K562 (cell line): ENCODE measurements around the gene NDFIP1. TPM values are rescaled to one million over a fixed set of nuclear protein-coding genes. Genes with fewer than 3 reads are reported as not detected.

Experiments
- ARNT ChIP-seq, 2 experiments: fragments of 450-650 bp; IDR thresholded peaks; 2 replicates each; pipeline ENCODE4 v1.6.1; 2016; ENCODE audit warnings: mild to moderate bottlenecking in 1 of 2
- BACH1 ChIP-seq: fragments of 200-800 bp; sonication (Bioruptor generic); IDR thresholded peaks from 2 replicates; pipeline ENCODE4 v1.6.1; 2016; ENCODE audit warnings: missing genetic modification characterization, missing compliant biosample characterization
- CBX2 ChIP-seq: fragments of 200-600 bp; sonication (generic); IDR thresholded peaks from one replicate; pipeline ENCODE4 v1.6.1; 2012; ENCODE audit warnings: mild to moderate bottlenecking, low read length, inconsistent platforms; ENCODE audit not compliant: insufficient read depth, poor library complexity, severe bottlenecking
- MGA ChIP-seq: fragments of 450-650 bp; IDR thresholded peaks from 2 replicates; pipeline ENCODE4 v1.6.1; 2016; ENCODE audit warnings: mild to moderate bottlenecking, moderate library complexity
- NR2C1 ChIP-seq, 2 experiments: fragments of 450-650 bp; IDR thresholded peaks; 2 replicates each; pipeline ENCODE4 v1.6.1; 2017; ENCODE audit warnings: mild to moderate bottlenecking in 2 of 2, antibody characterized with exemption in 1 of 2, inconsistent platforms in 1 of 2, missing compliant biosample characterization in 1 of 2, missing genetic modification characterization in 1 of 2
- WHSC1 ChIP-seq: IDR thresholded peaks from one replicate; pipeline ENCODE4 v1.6.1; 2012; ENCODE audit warnings: low read length, control low read depth, inconsistent platforms
- ZBTB34 ChIP-seq: fragments of 250-450 bp; sonication (Bioruptor Pico); IDR thresholded peaks from 2 replicates; pipeline ENCODE4 v1.8.0; 2021; ENCODE audit warnings: mild to moderate bottlenecking, moderate library complexity
- ZEB2 ChIP-seq: fragments of 450-650 bp; IDR thresholded peaks from 2 replicates; pipeline ENCODE4 v1.6.1; 2016
- ZNF436 ChIP-seq: fragments of 250-450, 450-650 bp; sonication (Bioruptor Pico); formaldehyde crosslinking; IDR thresholded peaks from 2 replicates; pipeline ENCODE4 v1.7.0; 2020; ENCODE audit warnings: mild to moderate bottlenecking
- polyA plus RNA-seq, 8 experiments: library from polyadenylated mRNA; depleted of rRNA in 4 of 8; stranded (reverse) in 5 of 8; unstranded in 3 of 8; fragments of >200 nt; fragmentation: Nextera tagmentation in 2 of 8; fragmentation: Illumina TruSeq in 1 of 8; extraction: Ambion mirVana in 2 of 8; extraction: Trizol in 1 of 8; gene quantifications; 2 replicates each; pipeline versions ENCODE4 v1.2.1 to v1.2.3, GENCODE V29; 2011 to 2014; ENCODE audit warnings: inconsistent platforms in 1 of 8, missing spikeins in 1 of 8
- total RNA-seq, 7 experiments: library from RNA; depleted of rRNA in 6 of 7; stranded (reverse); fragments of >200 nt in 6 of 7; fragmentation: Illumina TruSeq in 2 of 7; extraction: Trizol in 2 of 7; gene quantifications; 2 replicates each; pipeline versions ENCODE4 v1.2.1 to v1.2.3, GENCODE V29; 2011 to 2021; ENCODE audit warnings: low replicate concordance in 1 of 7

The NDFIP1 gene
- total and polyA plus RNA-seq, 9 of the 15 experiments (the other 6 are each of a cell fraction or from before 2014, with no cell fraction given), result 5.3 to 37.5 (median 31.9) TPM

DNA sequence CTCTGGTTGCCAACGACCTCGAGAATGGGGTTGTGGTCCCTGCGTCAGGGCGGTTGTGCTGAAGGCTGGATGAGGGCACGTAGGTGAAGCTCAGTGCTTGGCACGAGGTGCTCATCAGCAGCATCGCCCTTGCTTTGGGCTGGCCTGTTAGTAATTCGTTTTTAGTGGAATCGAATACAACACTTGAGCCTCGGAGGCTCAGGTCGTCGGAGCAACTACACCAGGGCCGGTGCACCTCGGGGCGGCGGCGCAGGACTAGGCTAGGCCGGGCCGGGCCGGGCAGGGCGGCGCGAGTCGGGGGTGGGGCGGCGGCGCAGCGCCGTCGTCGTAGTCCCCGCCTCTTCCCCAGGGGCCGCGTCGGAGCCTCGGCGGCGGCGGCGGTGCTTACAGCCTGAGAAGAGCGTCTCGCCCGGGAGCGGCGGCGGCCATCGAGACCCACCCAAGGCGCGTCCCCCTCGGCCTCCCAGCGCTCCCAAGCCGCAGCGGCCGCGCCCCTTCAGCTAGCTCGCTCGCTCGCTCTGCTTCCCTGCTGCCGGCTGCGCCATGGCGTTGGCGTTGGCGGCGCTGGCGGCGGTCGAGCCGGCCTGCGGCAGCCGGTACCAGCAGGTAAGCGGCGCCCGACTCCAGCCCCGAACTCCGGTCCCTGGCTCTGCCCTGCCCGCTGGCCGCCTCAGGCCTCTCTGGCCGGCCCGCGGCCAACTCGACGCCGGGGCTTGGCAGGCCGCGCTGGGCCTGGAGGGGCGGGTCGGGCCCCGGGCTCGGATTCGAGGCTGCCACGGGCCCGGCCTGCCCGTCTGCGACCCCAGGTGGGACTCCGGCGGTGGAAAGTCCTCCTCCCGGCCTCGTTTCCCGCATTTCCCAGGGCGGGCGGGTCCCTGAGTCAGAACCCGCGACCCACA is at the start of gene NDFIP1 (continued):
- peak; percentile 83 for TF ChIP-seq MGA
- no peak for TF ChIP-seq ZNF436 (CRISPR knock-in tag)
- no peak for TF ChIP-seq NR2C1 (IDR thresholded peaks at IDR 0.05)
- TF ChIP-seq NR2C1 (tag; IDR thresholded peaks at IDR 0.05), result no peak; the same call in 1 of the 2 replicates
- TF ChIP-seq CBX2, result no peak
- no peak for TF ChIP-seq ARNT (IDR thresholded peaks at IDR 0.05)
- no peak for TF ChIP-seq BACH1 (tag)
- no peak for TF ChIP-seq ZEB2
- TF ChIP-seq WHSC1, result no peak
- no peak for TF ChIP-seq ZBTB34
